Adipocyte (in vitro differentiated cells): ENCODE measurements around the gene VSTM4.

Experiments used
- DNase-seq: peaks from one replicate; pipeline ENCODE4 v3.0.0-alpha.2; 2015; ENCODE audit warnings: low read depth
- H3K27me3 ChIP-seq: replicated peaks from 2 replicates; pipeline ENCODE4 v1.7.0; 2013; ENCODE audit warnings: mild to moderate bottlenecking, low read length, moderate library complexity; ENCODE audit not compliant: control insufficient read depth, insufficient read depth
- H3K36me3 ChIP-seq: 2 replicates; pipeline ENCODE4 v1.7.0; 2013; ENCODE audit warnings: low read length, mild to moderate bottlenecking, moderate library complexity; ENCODE audit not compliant: control insufficient read depth, insufficient read depth, severe bottlenecking
- H3K4me1 ChIP-seq: 2 replicates; pipeline ENCODE4 v1.7.0; 2013; ENCODE audit warnings: mild to moderate bottlenecking, low read length, moderate library complexity; ENCODE audit not compliant: control insufficient read depth, insufficient read depth
- H3K4me3 ChIP-seq: 2 replicates; pipeline ENCODE4 v1.7.0; 2013; ENCODE audit warnings: mild to moderate bottlenecking, low read length, moderate library complexity
- H3K9ac ChIP-seq: 2 replicates; pipeline ENCODE4 v1.7.0; 2013; ENCODE audit warnings: mild to moderate bottlenecking, low read length, moderate library complexity
- H3K9me3 ChIP-seq: 2 replicates; pipeline ENCODE4 v1.7.0; 2013; ENCODE audit warnings: mild to moderate bottlenecking, low read length, moderate library complexity; ENCODE audit not compliant: control insufficient read depth

The VSTM4 gene

DNA sequence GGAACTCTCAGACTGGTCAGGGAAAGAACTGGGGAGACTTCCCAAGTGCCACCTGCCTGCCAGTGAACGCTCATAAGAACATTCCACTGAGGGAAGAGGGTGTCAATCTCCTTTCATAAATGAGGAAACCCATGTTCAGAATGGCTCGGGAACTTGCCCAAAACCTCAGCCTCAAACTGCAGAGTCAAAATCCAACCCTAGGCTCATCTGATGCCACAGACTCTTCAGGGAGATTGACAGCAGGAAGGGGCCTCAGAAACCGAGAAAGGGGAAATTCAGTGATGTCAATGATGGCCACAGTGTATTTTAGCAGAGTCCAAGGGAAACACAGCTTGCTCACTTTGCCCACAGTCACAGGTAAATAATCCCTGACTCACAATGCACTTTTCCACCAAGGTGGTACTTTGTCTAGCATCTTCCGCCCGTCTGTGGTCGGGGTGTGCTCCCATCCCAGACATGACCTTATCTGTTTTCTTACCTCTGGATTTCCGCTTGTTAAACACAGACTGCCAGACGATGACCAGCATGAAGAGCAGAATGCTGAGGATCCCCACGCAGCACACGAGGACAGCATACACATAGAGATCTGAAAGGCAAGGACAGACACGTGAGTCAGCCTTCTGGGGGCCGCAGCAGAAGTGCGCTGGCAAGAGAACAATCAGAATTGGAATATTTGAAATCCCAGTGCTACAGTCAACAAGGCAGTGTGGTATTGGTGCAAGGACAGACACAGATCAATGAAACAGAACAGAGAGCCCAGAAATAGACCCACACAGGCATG is 38.4 kb downstream of the VSTM4 start:
- Histone ChIP-seq H3K9ac (no peak overlapping the region), H3K9me3 (peaks cover 4% of the 10 kb centered on the region), H3K4me3 (no peak overlapping the region), H3K4me1 (peaks cover 35% of the 10 kb centered on the region), H3K27me3 (no peaks in the 10 kb centered on the region), H3K36me3 (peaks cover 40% of the 10 kb centered on the region)
- no peak for DNase-seq

- Histone ChIP-seq H3K36me3 (peaks cover 46% of the 10 kb centered on the region), H3K4me1 (peaks cover 29% of the 10 kb centered on the region)
- DNase-seq, result no peak
These were observed 39.0 kb downstream of the VSTM4 start for GRCh38 chr10:49076319-49076718.

GRCh38 chr10:49075743-49076142 is 39.6 kb downstream of the VSTM4 start:
- Histone ChIP-seq H3K9ac (no peak overlapping the region), H3K4me3 (no peak overlapping the region), H3K9me3 (peaks cover 10% of the 10 kb centered on the region), H3K4me1 (peaks cover 23% of the 10 kb centered on the region), H3K36me3 (peaks cover 47% of the 10 kb centered on the region), H3K27me3 (no peaks in the 10 kb centered on the region)
- DNase-seq, result no peak

More at GRCh38 chr10:49076319-49076718, 39.0 kb downstream of the VSTM4 start:
- H3K27me3 ChIP-seq, result no peaks in the 10 kb centered on the region
- peaks cover 10% of the 10 kb centered on the region for H3K9me3 ChIP-seq
- no peak overlapping the region for H3K4me3 ChIP-seq
- no peak overlapping the region for H3K9ac ChIP-seq

DNA sequence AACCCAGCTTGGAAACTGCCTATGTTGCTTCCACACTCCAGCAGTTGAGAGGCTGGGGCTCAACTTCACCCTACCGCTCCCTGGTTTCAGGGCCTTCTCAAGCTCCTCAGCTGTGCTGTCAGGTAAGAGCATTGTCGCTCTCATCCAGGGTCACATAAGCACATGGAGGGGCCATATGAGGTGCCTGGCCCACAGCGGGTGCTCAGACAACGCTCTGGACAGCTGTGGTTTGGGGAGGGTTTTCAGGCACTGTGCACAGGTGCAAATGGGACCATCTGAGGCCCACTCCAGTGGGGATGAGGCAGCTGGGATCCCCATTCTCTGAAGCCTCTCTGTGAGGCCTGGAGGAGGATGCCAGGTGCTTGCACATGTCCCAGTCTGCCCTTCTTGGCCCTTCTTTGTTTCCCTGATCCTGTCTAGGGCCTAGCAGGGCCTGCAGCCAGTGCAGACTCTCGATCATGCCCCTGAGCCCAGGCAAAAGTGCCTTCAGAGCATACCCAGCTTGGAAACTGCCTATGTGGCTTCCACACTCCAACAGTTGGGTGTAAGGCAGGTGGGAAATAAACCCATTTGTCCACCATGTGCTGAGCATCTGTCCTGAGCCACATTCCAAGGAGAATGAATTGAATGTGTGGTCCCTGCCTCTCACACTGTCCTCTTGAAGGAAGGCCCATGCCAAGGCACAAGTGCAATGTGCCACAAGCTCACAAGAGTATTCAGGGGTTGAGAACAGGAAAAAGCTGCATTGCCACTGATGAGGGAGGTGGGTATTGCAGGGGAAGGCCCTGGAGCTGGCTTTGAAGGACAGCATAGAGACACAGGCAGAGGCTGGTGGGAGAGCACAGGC is 40.3 kb downstream of the VSTM4 start:
- Histone ChIP-seq H3K9me3 (peaks cover 10% of the 10 kb centered on the region), H3K9ac (no peak overlapping the region), H3K36me3 (peaks cover 47% of the 10 kb centered on the region), H3K4me1 (peaks cover 17% of the 10 kb centered on the region), H3K27me3 (no peaks in the 10 kb centered on the region), H3K4me3 (no peak overlapping the region)
- no peak for DNase-seq

DNA sequence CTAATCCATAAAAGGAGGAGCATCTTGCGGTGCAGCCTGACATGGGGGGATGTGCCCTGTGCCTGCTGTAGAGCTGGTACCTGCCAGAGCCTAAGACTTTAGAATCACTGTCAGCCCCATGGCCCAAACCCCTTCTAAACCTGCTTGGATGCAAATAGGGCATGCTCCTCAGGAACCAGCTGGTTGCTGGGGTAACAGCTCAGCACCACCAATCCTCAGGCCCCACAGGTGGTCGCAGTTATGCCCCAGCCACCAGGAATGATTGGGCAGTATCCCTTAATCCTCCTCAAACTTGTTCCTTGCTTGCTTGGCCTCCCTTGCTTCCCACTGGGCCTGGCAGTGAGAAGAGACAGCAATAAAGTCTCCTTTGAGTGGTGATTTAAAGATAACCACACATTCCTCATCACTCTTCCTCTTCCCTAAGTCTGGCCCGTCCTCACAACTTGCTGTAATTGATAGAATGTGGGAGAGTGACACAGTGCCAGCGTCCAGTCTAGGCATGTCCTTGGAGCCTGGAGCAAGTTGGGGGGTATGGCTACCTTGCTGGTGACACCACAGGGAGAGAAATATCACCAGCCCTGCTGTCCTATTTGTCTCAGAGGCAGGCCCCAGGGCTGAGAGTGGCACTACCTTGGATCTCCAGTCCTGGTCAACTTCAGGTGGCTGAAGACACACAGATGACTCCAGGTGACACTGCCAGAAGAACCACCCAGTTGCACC is 43.0 kb downstream of the VSTM4 start:
- Histone ChIP-seq H3K4me1 (no peaks in the 10 kb centered on the region), H3K27me3 (no peaks in the 10 kb centered on the region), H3K36me3 (peaks cover 57% of the 10 kb centered on the region), H3K9me3 (peaks cover 10% of the 10 kb centered on the region), H3K4me3 (no peak overlapping the region), H3K9ac (no peak overlapping the region)
- no peak for DNase-seq

- DNase-seq, result peak; percentile 29
- Histone ChIP-seq H3K9ac (no peak overlapping the region), H3K27me3 (no peaks in the 10 kb centered on the region), H3K9me3 (peaks cover 10% of the 10 kb centered on the region), H3K36me3 (peaks cover 49% of the 10 kb centered on the region), H3K4me1 (no peaks in the 10 kb centered on the region), H3K4me3 (no peak overlapping the region)
These were observed 44.1 kb downstream of the VSTM4 start for GRCh38 chr10:49071160-49071761.

- no peak for DNase-seq
- no peaks in the 10 kb centered on the region for H3K4me1 ChIP-seq
These were observed 44.6 kb downstream of the VSTM4 start for GRCh38 chr10:49070701-49071100.

DNA sequence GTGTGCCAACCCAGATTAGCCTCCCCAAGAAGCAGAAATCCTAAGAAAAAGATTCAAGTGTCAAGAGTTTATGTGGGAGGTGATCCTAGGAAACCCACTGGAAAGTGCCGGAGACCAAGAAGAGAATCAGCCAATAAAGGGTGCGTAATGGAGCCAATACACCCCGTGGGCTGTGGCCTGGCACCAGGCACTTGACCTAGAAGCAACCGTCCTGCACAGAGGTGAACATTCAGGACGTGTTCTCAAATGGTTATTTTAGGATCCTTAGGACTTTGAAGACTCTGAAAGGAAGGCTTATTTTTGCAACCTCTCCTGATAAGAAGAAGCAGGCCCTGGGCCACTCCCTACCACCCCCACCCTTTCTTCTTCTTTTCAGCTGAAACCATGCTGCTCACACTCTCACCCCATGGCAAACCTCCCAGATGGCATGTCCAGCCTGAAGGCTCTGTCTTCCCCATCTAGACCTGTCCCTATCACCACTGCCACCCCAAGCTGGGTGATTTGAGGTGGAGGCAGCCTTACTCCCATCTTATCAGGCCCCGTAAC is 46.6 kb downstream of the VSTM4 start:
- peaks cover 10% of the 10 kb centered on the region for H3K9me3 ChIP-seq
- H3K9ac ChIP-seq, result no peak overlapping the region
- peaks cover 32% of the 10 kb centered on the region for H3K36me3 ChIP-seq
- DNase-seq, result no peak
- H3K27me3 ChIP-seq, result no peaks in the 10 kb centered on the region
- no peak overlapping the region for H3K4me3 ChIP-seq
- no peaks in the 10 kb centered on the region for H3K4me1 ChIP-seq

More at GRCh38 chr10:49070701-49071100, 44.6 kb downstream of the VSTM4 start:
- Histone ChIP-seq H3K9me3 (peaks cover 10% of the 10 kb centered on the region), H3K27me3 (no peaks in the 10 kb centered on the region), H3K9ac (no peak overlapping the region), H3K4me3 (no peak overlapping the region), H3K36me3 (peaks cover 44% of the 10 kb centered on the region)

- no peak for DNase-seq
- H3K27me3 ChIP-seq, result no peaks in the 10 kb centered on the region
- no peak overlapping the region for H3K9ac ChIP-seq
- no peak overlapping the region for H3K4me3 ChIP-seq
- no peaks in the 10 kb centered on the region for H3K4me1 ChIP-seq
- H3K9me3 ChIP-seq, result peaks cover 10% of the 10 kb centered on the region
- H3K36me3 ChIP-seq, result peaks cover 38% of the 10 kb centered on the region
These were observed 47.1 kb downstream of the VSTM4 start for GRCh38 chr10:49068209-49068608.

DNA sequence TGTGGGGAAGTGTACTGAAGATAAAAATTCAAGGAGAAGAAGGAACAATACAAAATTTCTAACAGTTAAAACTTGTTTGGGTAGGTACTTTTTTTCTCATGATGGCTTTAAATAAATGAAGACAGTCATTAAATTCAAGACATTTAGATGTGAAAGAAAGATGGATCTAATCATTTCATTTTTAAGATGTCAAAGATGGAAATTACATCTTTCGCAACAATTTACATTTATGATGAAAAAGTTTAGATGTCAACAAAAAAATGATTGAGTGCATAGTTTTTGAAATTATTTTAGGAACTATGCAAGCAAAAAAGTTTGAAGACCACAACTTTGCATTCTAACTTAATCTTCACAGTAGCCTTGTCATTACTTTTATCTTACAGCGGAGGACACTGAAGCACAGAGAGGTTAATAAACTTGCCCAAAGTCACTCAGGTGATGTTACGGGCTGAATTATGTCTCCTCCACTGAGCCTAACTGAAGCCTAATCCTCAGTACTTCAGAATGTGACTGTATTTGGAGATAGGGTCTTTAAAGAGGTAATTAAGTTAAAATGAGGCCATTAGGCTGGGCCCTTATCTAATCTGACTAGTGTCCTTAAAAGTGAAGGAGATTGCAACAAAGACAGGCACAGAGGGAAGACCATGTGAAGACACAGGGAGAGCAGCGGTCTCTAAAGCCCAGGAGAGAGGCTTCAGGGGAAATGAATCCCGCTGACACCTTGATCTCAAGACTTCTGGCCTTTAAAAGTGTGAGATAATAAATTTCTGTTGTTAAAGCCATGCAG is 48.2 kb downstream of the VSTM4 start:
- H3K9me3 ChIP-seq, result peaks cover 14% of the 10 kb centered on the region
- H3K27me3 ChIP-seq, result no peaks in the 10 kb centered on the region
- H3K9ac ChIP-seq, result no peak overlapping the region
- H3K36me3 ChIP-seq, result peaks cover 40% of the 10 kb centered on the region
- DNase-seq, result no peak
- H3K4me3 ChIP-seq, result no peak overlapping the region
- H3K4me1 ChIP-seq, result no peaks in the 10 kb centered on the region
